ENCODE results near the gene PFDN1. TPM values are rescaled to one million over a fixed set of nuclear protein-coding genes. Genes with fewer than 3 reads are reported as not detected.

PFDN1 gene
- total and polyA plus RNA-seq, 7 donors, result 35.9 to 115 (median 55.0) TPM

GRCh38 chr5:140235791-140236551 is 66.9 kb downstream of the PFDN1 start:
- intact Hi-C loops (cut with DNase I), result no loop called here
- no peaks in the 10 kb centered on the region for H3K27me3 ChIP-seq (ENCODE audit: insufficient read depth in 3 of 3, low read length in 2 of 3)
- H3K27ac ChIP-seq, result peak overlapping the region; percentile 43
- no peak for TF ChIP-seq CTCF (IDR thresholded peaks at IDR 0.05)
- WGBS, 3 donors, result 68 to 85% (median 76%) methylated on average over 11 of the region's 11 CpGs
- ATAC-seq, result peak in 3 of 4 donors; percentile 37 to 53 (median 51)
- no peaks in the 10 kb centered on the region for H3K9me3 ChIP-seq
- H3K36me3 ChIP-seq (ENCODE audit: insufficient read depth in 1 of 2, low read depth in 1 of 2), result no peaks in the 10 kb centered on the region
- H3K4me1 ChIP-seq, result peaks cover 37% of the 10 kb centered on the region
- H3K4me3 ChIP-seq, result no peak overlapping the region
- no peak for DNase-seq

- Histone ChIP-seq H3K36me3 (ENCODE audit: insufficient read depth in 1 of 2, low read depth in 1 of 2) (no peaks in the 10 kb centered on the region), H3K4me1 (peaks cover 30% of the 10 kb centered on the region), H3K4me3 (no peak overlapping the region), H3K9me3 (no peaks in the 10 kb centered on the region), H3K27me3 (ENCODE audit: insufficient read depth in 3 of 3, low read length in 2 of 3) (no peaks in the 10 kb centered on the region), H3K27ac (no peak overlapping the region)
- TF ChIP-seq CTCF (IDR thresholded peaks at IDR 0.05), result no peak
- ATAC-seq (no peak), DNase-seq (no peak)
- 84 to 99% (median 97%) methylated on average over 4 of the region's 4 CpGs for WGBS, 3 donors
- intact Hi-C loops (cut with DNase I), result no loop called here
These were observed 68.4 kb downstream of the PFDN1 start for GRCh38 chr5:140234377-140234989.

- no peaks in the 10 kb centered on the region for H3K36me3 ChIP-seq (ENCODE audit: insufficient read depth in 1 of 2, low read depth in 1 of 2)
- no peak for TF ChIP-seq CTCF (IDR thresholded peaks at IDR 0.05)
- 83 to 92% (median 89%) methylated on average over 1 of the region's 1 CpG for WGBS, 3 donors
- DNase-seq (no peak), ATAC-seq (no peak)
- H3K4me3 ChIP-seq, result no peak overlapping the region
- H3K4me1 ChIP-seq, result peaks cover 43% of the 10 kb centered on the region
- peak overlapping the region; percentile 21 for H3K27ac ChIP-seq
- intact Hi-C loops (cut with DNase I), result no loop called here
- H3K9me3 ChIP-seq, result no peaks in the 10 kb centered on the region
- no peaks in the 10 kb centered on the region for H3K27me3 ChIP-seq (ENCODE audit: insufficient read depth in 3 of 3, low read length in 2 of 3)
These were observed 70.2 kb downstream of the PFDN1 start for GRCh38 chr5:140232731-140233130.

- Histone ChIP-seq H3K4me1 (peaks cover 48% of the 10 kb centered on the region), H3K4me3 (no peak overlapping the region), H3K9me3 (no peaks in the 10 kb centered on the region), H3K36me3 (ENCODE audit: insufficient read depth in 1 of 2, low read depth in 1 of 2) (no peaks in the 10 kb centered on the region), H3K27me3 (ENCODE audit: insufficient read depth in 3 of 3, low read length in 2 of 3) (no peaks in the 10 kb centered on the region), H3K27ac (no peak overlapping the region)
- intact Hi-C loops (cut with DNase I), result no loop called here
- TF ChIP-seq CTCF (IDR thresholded peaks at IDR 0.05), result no peak
- 85 to 91% (median 87%) methylated on average over 1 of the region's 1 CpG for WGBS, 3 donors
- ATAC-seq, result no peak
- no peak for DNase-seq
These were observed 72.5 kb downstream of the PFDN1 start for GRCh38 chr5:140230373-140230772.
